ENCODE measurements around the gene PIP5K1C.

The PIP5K1C gene

GRCh38 chr19:3694361-3695123, 5.7 kb downstream of the PIP5K1C start:
- no peak for DNase-seq (ENCODE audit: low spot score)

- no peak for DNase-seq (ENCODE audit: low spot score)
Measured at GRCh38 chr19:3693025-3693925, 7.0 kb downstream of the PIP5K1C start.

- DNase-seq (ENCODE audit: low spot score) = peak; percentile 66
Measured at GRCh38 chr19:3692141-3693024, 7.9 kb downstream of the PIP5K1C start.

- DNase-seq (ENCODE audit: low spot score) = no peak
Measured at GRCh38 chr19:3691726-3692125, 8.5 kb downstream of the PIP5K1C start.

GRCh38 chr19:3691372-3691716, 8.9 kb downstream of the PIP5K1C start:
- no peak for DNase-seq (ENCODE audit: low spot score)

GRCh38 chr19:3690551-3691371, 9.5 kb downstream of the PIP5K1C start:
- no peak for DNase-seq (ENCODE audit: low spot score)

GRCh38 chr19:3687774-3688706, 12.2 kb downstream of the PIP5K1C start:
- DNase-seq (ENCODE audit: low spot score) = no peak

- no peak for DNase-seq (ENCODE audit: low spot score)
Measured at GRCh38 chr19:3687393-3687773, 12.9 kb downstream of the PIP5K1C start.

- DNase-seq (ENCODE audit: low spot score) = no peak
Measured at GRCh38 chr19:3684817-3685410, 15.4 kb downstream of the PIP5K1C start.

GRCh38 chr19:3684054-3684816, 16.0 kb downstream of the PIP5K1C start:
- DNase-seq (ENCODE audit: low spot score) = no peak

GRCh38 chr19:3683405-3684053, 16.7 kb downstream of the PIP5K1C start:
- DNase-seq (ENCODE audit: low spot score) = no peak

GRCh38 chr19:3682741-3683404, 17.4 kb downstream of the PIP5K1C start:
- no peak for DNase-seq (ENCODE audit: low spot score)

- no peak for DNase-seq (ENCODE audit: low spot score)
Measured at GRCh38 chr19:3682286-3682685, 18.0 kb downstream of the PIP5K1C start.

GRCh38 chr19:3680939-3681338, 19.3 kb downstream of the PIP5K1C start:
- no peak for DNase-seq (ENCODE audit: low spot score)

- no peak for DNase-seq (ENCODE audit: low spot score)
Measured at GRCh38 chr19:3679581-3679980, 20.7 kb downstream of the PIP5K1C start.

- DNase-seq (ENCODE audit: low spot score) = no peak
Measured at GRCh38 chr19:3679138-3679537, 21.1 kb downstream of the PIP5K1C start.

GRCh38 chr19:3678188-3678587, 22.1 kb downstream of the PIP5K1C start:
- DNase-seq (ENCODE audit: low spot score) = no peak

Data from AG08396 (cell line).